ENCODE measurements around the gene LPGAT1. TPM values are rescaled to one million over a fixed set of nuclear protein-coding genes. Genes with fewer than 3 reads are reported as not detected.

Gene LPGAT1
- total RNA-seq, 1 experiment from 2014 or later: 50.6 TPM

DNA sequence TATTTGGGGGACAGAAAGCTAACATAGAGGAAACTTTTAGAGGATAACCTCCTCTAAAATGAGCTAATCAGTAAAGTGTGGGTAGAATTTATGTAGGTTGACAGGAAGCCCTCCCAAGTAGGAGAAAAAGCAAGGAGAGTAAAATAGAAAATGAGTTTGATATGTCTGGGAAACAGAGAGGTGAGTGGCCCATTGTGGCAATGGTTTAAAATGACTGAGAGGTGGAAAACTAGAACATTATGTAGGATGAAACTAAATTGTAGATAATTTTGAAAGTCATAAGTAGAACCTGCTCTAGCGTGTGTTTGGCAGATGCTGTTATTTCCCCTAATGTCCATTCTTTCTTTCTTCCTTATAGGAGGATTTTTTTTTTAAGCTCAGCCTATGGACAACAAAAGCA is 8.5 kb upstream of the LPGAT1 start (continued):
- TF ChIP-seq ZBTB33 (IDR thresholded peaks at IDR 0.05; ENCODE audit: extremely low read depth, insufficient replicate concordance, low read length): no peak
- TF ChIP-seq RAD21 (IDR thresholded peaks at IDR 0.05; ENCODE audit: low read depth): no peak
- TF ChIP-seq, protein P1, sequence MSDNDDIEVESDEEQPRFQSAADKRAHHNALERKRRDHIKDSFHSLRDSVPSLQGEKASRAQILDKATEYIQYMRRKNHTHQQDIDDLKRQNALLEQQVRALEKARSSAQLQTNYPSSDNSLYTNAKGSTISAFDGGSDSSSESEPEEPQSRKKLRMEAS (IDR thresholded peaks at IDR 0.05): no peak

DNA sequence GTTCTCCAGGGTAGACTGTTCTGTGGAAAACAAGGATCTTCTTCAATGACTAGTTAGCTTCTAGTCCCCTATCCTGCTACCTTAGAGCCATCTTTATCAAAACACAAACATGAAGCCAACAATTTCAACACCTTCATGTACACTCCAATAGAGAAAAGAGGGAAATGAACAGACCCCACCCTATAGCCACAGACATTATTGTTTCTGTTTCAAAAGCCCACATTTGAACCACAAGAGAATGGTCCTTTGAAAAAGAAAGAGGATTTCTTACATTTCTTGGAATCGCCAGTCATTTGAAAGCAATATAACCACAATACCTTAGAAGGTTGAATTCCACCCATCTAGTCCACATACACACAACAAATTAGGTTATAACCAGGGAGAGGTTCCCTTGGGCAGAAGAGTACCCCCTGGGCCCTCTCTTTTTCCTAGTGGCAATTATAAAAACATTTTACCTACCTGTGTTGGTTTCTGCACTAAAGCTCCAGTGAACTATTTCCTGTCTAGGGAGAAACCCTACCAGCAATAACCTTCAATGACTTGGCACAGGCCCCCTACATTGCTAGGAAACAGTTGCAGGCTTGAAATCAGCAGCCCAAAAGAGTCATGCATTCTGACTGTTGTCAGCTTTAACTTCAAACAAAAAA is 2.7 kb upstream of the LPGAT1 start:
- Histone ChIP-seq H4K20me1 (ENCODE audit: insufficient read depth) (no peaks in the 10 kb centered on the region), H3K27me3 (ENCODE audit: insufficient read depth, low read length) (no peaks in the 10 kb centered on the region), H3K9me2 (ENCODE audit: insufficient read depth) (no peaks in the 10 kb centered on the region), H3K9ac (ENCODE audit: low read length) (no peak overlapping the region), H3K36me3 (ENCODE audit: control insufficient read depth in 1 of 2, insufficient read depth in 2 of 2, low read length in 2 of 2) (no peaks in the 10 kb centered on the region), H3K79me2 (ENCODE audit: insufficient read depth, low read length) (peaks cover 14% of the 10 kb centered on the region), H2AFZ (ENCODE audit: low read depth, low read length, poor library complexity, severe bottlenecking) (no peak overlapping the region), H3K9me3 (ENCODE audit: control insufficient read depth in 1 of 2, insufficient read depth in 1 of 2, low read depth in 1 of 2, low read length in 2 of 2) (no peaks in the 10 kb centered on the region), H3K27ac (ENCODE audit: low read depth, low read length) (no peak overlapping the region), H3K4me1 (ENCODE audit: control insufficient read depth in 1 of 2, insufficient read depth in 2 of 2, low read length in 2 of 2) (peaks cover 0 to 15% of the 10 kb centered on the region in 2 experiments; a peak in 2 of 4 replicates), H3K4me2 (ENCODE audit: low read length) (no peak overlapping the region), H3K4me3 (replicated peaks in 1 of 2; ENCODE audit: low read depth in 1 of 2, low read length in 2 of 2) (no peak overlapping the region)
- ChIA-PET POLR2A (no interaction called here), RAD21 (ENCODE audit: low non-redundant PET in 1 of 2, low total read pairs in 2 of 2, uncharacterized antibody in 2 of 2, unreplicated experiment in 2 of 2) (no interaction called here), CTCF (no interaction called here)
- TF ChIP-seq ATF3 (IDR thresholded peaks at IDR 0.05): no peak
- TF ChIP-seq EZH2phosphoT487 (IDR thresholded peaks at IDR 0.05; ENCODE audit: borderline replicate concordance): no peak
- TF ChIP-seq, protein P2, sequence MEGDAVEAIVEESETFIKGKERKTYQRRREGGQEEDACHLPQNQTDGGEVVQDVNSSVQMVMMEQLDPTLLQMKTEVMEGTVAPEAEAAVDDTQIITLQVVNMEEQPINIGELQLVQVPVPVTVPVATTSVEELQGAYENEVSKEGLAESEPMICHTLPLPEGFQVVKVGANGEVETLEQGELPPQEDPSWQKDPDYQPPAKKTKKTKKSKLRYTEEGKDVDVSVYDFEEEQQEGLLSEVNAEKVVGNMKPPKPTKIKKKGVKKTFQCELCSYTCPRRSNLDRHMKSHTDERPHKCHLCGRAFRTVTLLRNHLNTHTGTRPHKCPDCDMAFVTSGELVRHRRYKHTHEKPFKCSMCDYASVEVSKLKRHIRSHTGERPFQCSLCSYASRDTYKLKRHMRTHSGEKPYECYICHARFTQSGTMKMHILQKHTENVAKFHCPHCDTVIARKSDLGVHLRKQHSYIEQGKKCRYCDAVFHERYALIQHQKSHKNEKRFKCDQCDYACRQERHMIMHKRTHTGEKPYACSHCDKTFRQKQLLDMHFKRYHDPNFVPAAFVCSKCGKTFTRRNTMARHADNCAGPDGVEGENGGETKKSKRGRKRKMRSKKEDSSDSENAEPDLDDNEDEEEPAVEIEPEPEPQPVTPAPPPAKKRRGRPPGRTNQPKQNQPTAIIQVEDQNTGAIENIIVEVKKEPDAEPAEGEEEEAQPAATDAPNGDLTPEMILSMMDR (IDR thresholded peaks at IDR 0.05 in 2 of 3, conservative IDR thresholded peaks at IDR 0.05 in 1 of 3; ENCODE audit: borderline replicate concordance in 1 of 3, insufficient read depth in 1 of 3, low read depth in 2 of 3, low read length in 2 of 3): no peak
- no peak for TF ChIP-seq TCF7L2 (IDR thresholded peaks at IDR 0.05; ENCODE audit: borderline replicate concordance, extremely low read depth, insufficient read depth, insufficient read length)
- no peak for TF ChIP-seq RAD21 (IDR thresholded peaks at IDR 0.05; ENCODE audit: low read depth)
- TF ChIP-seq ELF1 (IDR thresholded peaks at IDR 0.05; ENCODE audit: borderline replicate concordance, low read depth): no peak
- no peak for TF ChIP-seq ZNF274 (IDR thresholded peaks at IDR 0.05; ENCODE audit: low read depth, low read length)
- TF ChIP-seq, protein P1 (IDR thresholded peaks at IDR 0.05): no peak
- TF ChIP-seq POLR2A (IDR thresholded peaks at IDR 0.05; ENCODE audit: borderline replicate concordance, extremely low read depth, insufficient read depth, insufficient read length): no peak
- TF ChIP-seq CBX3 (IDR thresholded peaks at IDR 0.05; ENCODE audit: low read depth): no peak
- TF ChIP-seq ZBTB33 (IDR thresholded peaks at IDR 0.05; ENCODE audit: extremely low read depth, insufficient replicate concordance, low read length): no peak
- TF ChIP-seq SIN3A (IDR thresholded peaks at IDR 0.05; ENCODE audit: low read depth): no peak
- no peak for TF ChIP-seq FOSL1 (IDR thresholded peaks at IDR 0.05; ENCODE audit: low read depth)
- TF ChIP-seq JUND (IDR thresholded peaks at IDR 0.05): no peak
- no TSS peak for BruUV-seq (replicated peaks)
- ATAC-seq (no peak), DNase-seq (ENCODE audit: low read depth, low spot score) (no peak)
- intact Hi-C loops (cut with micrococcal nuclease): no loop called here

Data from HCT116 (cell line).